ENCODE results near the gene BRD9.
"Not testable (repeated sequence)": the region's sequence is repeated elsewhere in the genome, so short reads cannot be mapped to it uniquely, and the experiment has no call there.

- TF ChIP-seq PREB (CRISPR knock-in tag; IDR thresholded peaks at IDR 0.05); RBM17 (IDR thresholded peaks at IDR 0.05; ENCODE audit: borderline replicate concordance, low read depth, low read length); POLR2A (conservative IDR thresholded peaks at IDR 0.05); REST (IDR thresholded peaks at IDR 0.05; ENCODE audit: borderline replicate concordance); REST (CRISPR knock-in tag; IDR thresholded peaks at IDR 0.05; ENCODE audit: low read depth); YBX1 (IDR thresholded peaks at IDR 0.05); ZNF24 (IDR thresholded peaks at IDR 0.05): not testable (repeated sequence)
- TF ChIP-seq, protein P1, sequence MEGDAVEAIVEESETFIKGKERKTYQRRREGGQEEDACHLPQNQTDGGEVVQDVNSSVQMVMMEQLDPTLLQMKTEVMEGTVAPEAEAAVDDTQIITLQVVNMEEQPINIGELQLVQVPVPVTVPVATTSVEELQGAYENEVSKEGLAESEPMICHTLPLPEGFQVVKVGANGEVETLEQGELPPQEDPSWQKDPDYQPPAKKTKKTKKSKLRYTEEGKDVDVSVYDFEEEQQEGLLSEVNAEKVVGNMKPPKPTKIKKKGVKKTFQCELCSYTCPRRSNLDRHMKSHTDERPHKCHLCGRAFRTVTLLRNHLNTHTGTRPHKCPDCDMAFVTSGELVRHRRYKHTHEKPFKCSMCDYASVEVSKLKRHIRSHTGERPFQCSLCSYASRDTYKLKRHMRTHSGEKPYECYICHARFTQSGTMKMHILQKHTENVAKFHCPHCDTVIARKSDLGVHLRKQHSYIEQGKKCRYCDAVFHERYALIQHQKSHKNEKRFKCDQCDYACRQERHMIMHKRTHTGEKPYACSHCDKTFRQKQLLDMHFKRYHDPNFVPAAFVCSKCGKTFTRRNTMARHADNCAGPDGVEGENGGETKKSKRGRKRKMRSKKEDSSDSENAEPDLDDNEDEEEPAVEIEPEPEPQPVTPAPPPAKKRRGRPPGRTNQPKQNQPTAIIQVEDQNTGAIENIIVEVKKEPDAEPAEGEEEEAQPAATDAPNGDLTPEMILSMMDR (IDR thresholded peaks at IDR 0.05 in 2 of 3, conservative IDR thresholded peaks at IDR 0.05 in 1 of 3; ENCODE audit: insufficient read depth in 2 of 3, low read depth in 1 of 3, low read length in 3 of 3) = not testable (repeated sequence)
- TF ChIP-seq, protein P2, sequence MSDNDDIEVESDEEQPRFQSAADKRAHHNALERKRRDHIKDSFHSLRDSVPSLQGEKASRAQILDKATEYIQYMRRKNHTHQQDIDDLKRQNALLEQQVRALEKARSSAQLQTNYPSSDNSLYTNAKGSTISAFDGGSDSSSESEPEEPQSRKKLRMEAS (CRISPR knock-in tag; IDR thresholded peaks at IDR 0.05) = not testable (repeated sequence)
Observed at GRCh38 chr5:878677-879076, 13.9 kb downstream of the BRD9 start.

All from K562 (cell line).